Osteoblast (primary cell): Measurements from ENCODE around the gene SLC9A5. TPM values are rescaled to one million over a fixed set of nuclear protein-coding genes. Genes with fewer than 3 reads are reported as not detected.

Source experiments
- DNase-seq: peaks from one replicate; pipeline ENCODE4 v3.0.0; 2011; ENCODE audit warnings: low spot score, mixed read lengths; ENCODE audit not compliant: insufficient read length; ENCODE audit errors: missing footprints
- H2AFZ ChIP-seq: 2 replicates; pipeline ENCODE4 v1.6.0; 2011; ENCODE audit warnings: mild to moderate bottlenecking, low read length
- H3K27ac ChIP-seq: 2 replicates; pipeline ENCODE4 v1.5.1; 2011; ENCODE audit warnings: mild to moderate bottlenecking, low read depth, low read length, moderate library complexity
- H3K27me3 ChIP-seq: 2 replicates; pipeline ENCODE4 v1.6.0; 2012; ENCODE audit warnings: mild to moderate bottlenecking, control low read depth, inconsistent platforms, low read length, moderate library complexity; ENCODE audit not compliant: insufficient read depth
- H3K36me3 ChIP-seq: 2 replicates; pipeline ENCODE4 v1.5.1; 2011; ENCODE audit warnings: mild to moderate bottlenecking, low read length, control low read depth, moderate library complexity; ENCODE audit not compliant: insufficient read depth
- H3K4me1 ChIP-seq: 2 replicates; pipeline ENCODE4 v1.5.1; 2011; ENCODE audit warnings: mild to moderate bottlenecking, low read length, control low read depth, moderate library complexity; ENCODE audit not compliant: insufficient read depth
- H3K4me2 ChIP-seq: 2 replicates; pipeline ENCODE4 v1.6.0; 2011; ENCODE audit warnings: mild to moderate bottlenecking, low read length; ENCODE audit not compliant: insufficient read depth
- H3K4me3 ChIP-seq: fragments of 200-600 bp; sonication (generic); 3 replicates; pipeline ENCODE4 v1.5.1; 2012; ENCODE audit warnings: mild to moderate bottlenecking, low read length, inconsistent platforms; ENCODE audit not compliant: insufficient read depth
- H3K79me2 ChIP-seq: 2 replicates; pipeline ENCODE4 v1.6.0; 2012; ENCODE audit warnings: mild to moderate bottlenecking, low read length, control low read depth, inconsistent platforms; ENCODE audit not compliant: insufficient read depth
- H3K9me3 ChIP-seq: 2 replicates; pipeline ENCODE4 v1.5.1; 2011; ENCODE audit warnings: low read depth, low read length, control low read depth
- H4K20me1 ChIP-seq: 2 replicates; pipeline ENCODE4 v1.6.0; 2012; ENCODE audit warnings: mild to moderate bottlenecking, low read length, control low read depth; ENCODE audit not compliant: insufficient read depth
- CTCF ChIP-seq: IDR thresholded peaks from 2 replicates; pipeline ENCODE4 v1.5.1; 2011; ENCODE audit warnings: mild to moderate bottlenecking, low read depth, low read length, moderate library complexity; ENCODE audit errors: extremely low read depth
- total RNA-seq: library from RNA; depleted of rRNA; stranded (reverse); fragments of >200 nt; gene quantifications from 2 replicates; pipeline ENCODE4 v1.2.3, GENCODE V29; 2012

Gene SLC9A5
- total RNA-seq, 1 donor, result 3.6 TPM

DNA sequence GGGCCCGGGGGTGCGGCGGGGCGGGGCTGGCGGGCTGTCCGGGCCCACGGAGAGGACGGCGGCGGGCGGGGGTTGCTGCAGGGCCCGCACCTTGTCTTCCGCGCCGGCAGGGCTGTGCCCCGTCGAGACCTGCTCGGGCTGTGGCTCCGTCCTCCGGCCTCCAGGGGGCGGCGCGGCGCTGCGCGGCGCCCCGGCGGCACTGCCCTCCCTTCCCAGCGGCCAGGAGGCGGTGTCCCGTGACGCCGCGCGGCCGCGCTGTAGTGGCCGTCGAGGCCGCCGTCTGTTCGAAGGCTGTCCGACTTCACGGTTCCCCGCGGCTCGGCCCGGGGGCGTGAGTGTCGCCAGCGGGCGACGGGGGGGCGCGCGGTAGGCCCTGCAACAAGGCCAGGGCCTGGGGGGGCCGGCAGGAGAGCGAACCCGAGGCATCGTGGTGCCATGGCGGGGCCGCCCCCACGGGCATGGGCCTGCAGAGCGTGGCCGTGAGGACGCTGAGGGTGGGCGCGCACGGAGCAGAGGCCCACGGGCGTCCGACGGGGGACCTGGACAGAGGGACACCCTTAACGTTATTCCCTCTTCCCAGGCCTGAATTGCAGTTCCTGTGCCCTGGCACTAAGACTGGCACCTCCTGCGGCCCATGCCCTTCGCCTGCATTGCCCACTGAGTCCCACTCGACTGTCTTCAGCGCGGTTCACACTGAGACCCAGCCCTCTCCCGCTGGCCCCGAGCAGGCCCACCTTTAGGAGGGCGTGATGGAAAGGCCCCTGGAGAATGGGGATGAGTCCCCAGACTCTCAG lies 30.7 kb downstream of the SLC9A5 start, which contains the start of gene PLEKHG4:
Gene PLEKHG4 (plus strand): TSS at position 237 of the 794 bp plus-strand sequence. CDS start 513 bp downstream, at position 750.
- peak; percentile 48 for TF ChIP-seq CTCF
- no peaks in the 10 kb centered on the region for H4K20me1 ChIP-seq
- H3K27me3 ChIP-seq, result no peaks in the 10 kb centered on the region
- peak within 1 kb of the TSS; percentile 78 for H3K4me3 ChIP-seq
- H3K27ac ChIP-seq, result peak within 1 kb of the TSS; percentile 94
- peak; percentile 99 for DNase-seq
- peaks cover 22% of the 10 kb centered on the region for H3K79me2 ChIP-seq
- H3K4me1 ChIP-seq, result peaks cover 39% of the 10 kb centered on the region
- peak within 1 kb of the TSS; percentile 92 for H3K4me2 ChIP-seq
- H3K36me3 ChIP-seq, result peaks cover 25% of the 10 kb centered on the region
- H3K9me3 ChIP-seq, result no peaks in the 10 kb centered on the region
- peak within 1 kb of the TSS; percentile 62 for H2AFZ ChIP-seq

DNA sequence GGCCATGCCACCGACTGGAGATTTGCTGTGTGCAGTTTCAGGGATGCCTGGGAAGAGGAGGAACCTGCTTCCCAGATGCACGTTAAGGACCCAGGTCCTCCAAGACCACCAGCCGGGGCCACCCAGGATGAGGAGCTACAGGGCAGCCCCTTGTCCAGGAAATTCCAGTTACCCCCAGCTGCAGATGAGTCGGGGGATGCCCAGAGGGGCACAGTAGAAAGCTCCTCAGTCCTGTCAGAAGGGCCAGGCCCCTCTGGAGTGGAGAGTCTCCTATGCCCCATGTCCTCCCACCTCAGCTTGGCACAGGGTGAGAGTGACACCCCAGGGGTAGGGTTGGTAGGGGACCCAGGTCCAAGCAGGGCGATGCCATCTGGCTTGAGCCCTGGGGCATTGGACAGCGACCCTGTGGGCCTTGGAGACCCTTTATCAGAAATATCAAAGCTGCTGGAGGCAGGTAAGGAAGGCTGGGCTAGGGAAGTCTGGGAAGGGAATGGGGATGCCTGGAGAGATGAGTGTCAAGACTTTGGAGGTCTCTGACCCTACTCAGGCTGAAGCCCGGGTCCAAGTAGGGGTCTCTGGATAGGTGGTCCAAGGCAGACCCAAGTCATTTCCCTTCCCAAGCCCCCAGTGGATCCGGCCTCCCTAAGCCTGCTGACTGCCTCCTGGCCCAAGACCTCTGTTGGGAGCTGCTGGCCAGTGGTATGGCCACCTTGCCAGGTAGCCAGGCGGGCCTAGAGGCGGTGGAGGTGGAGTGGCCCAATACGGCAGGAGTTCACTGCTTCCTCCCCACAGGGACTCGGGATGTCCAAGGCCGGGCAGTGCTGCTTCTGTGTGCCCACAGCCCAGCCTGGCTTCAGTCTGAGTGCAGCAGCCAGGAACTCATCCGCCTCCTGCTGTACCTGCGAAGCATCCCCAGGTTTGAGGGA lies 31.6 kb downstream of the SLC9A5 start:
- Histone ChIP-seq H3K27me3 (no peaks in the 10 kb centered on the region), H3K36me3 (peaks cover 28% of the 10 kb centered on the region), H3K4me3 (peak overlapping the region; percentile 78), H3K27ac (no peak overlapping the region), H4K20me1 (no peaks in the 10 kb centered on the region), H3K9me3 (no peaks in the 10 kb centered on the region), H3K4me2 (peak overlapping the region; percentile 64), H3K79me2 (peaks cover 20% of the 10 kb centered on the region), H2AFZ (no peak overlapping the region), H3K4me1 (peaks cover 37% of the 10 kb centered on the region)
- DNase-seq, result peak; percentile 73
- TF ChIP-seq CTCF, result no peak

- no peak for TF ChIP-seq CTCF
- Histone ChIP-seq H3K4me1 (peaks cover 32% of the 10 kb centered on the region), H3K27ac (no peak overlapping the region)
These were observed 33.0 kb downstream of the SLC9A5 start for GRCh38 chr16:67281536-67282446.

More at GRCh38 chr16:67281536-67282446, 33.0 kb downstream of the SLC9A5 start:
- Histone ChIP-seq H3K27me3 (no peaks in the 10 kb centered on the region), H3K9me3 (no peaks in the 10 kb centered on the region), H3K79me2 (peaks cover 8% of the 10 kb centered on the region), H2AFZ (no peak overlapping the region), H3K4me2 (no peak overlapping the region), H3K4me3 (no peak overlapping the region), H4K20me1 (no peaks in the 10 kb centered on the region), H3K36me3 (peaks cover 26% of the 10 kb centered on the region)
- DNase-seq, result peak; percentile 83
